ENCODE measurements around the gene MYH7. TPM values are rescaled to one million over a fixed set of nuclear protein-coding genes. Genes with fewer than 3 reads are reported as not detected.

The MYH7 gene
- total RNA-seq, 1 donor from 2014 or later: 14,853 TPM

DNA sequence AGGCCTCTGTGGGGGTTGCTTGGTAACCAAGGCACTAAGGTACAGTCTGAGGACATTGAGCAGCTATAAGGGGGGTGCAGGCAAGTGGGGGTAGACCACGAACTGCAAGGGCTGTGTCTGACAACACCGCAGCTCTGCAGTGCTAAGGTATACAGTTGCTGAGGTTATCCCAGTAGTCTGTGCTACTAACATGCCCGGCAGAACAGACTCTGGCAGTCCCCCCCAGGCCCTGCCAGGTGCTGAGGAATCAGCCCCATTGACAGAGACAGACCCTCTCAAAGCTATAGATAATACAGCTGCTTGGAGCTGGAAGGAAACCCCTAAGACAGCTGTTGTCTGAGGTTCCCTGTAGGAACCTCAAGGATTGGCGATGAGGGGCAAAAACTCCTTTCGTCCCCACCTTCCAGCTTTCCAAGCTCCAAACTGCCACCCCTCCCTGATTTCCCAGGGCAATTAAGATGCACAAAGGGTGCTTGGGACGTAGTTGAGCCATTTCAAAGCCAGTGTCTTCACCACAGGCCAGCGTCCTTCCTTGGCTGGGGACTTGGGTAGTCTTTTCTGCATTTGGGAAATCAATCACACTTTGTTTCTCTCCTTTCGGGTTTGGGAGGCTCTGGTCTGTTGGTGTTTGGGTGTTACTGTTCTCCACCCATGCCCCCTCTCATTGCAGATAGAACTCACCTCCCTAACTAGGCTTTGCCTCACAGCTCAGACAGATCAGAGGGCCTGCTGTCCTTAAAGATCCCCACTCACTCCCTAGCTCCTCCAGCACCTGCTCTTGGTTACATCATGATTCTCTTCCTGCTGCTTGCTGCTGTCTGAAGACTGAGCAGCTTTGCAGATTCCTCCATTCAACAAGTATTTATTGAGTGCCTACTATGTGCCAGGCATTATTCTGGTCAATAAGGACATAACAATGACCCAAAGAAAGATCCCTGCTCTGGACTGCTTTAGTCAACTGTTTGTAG, 2.0 kb upstream of the MYH7 start:
- Histone ChIP-seq H3K27ac (replicated peaks) (no peak overlapping the region), H3K4me1 (peaks cover 49% of the 10 kb centered on the region), H3K9me3 (replicated peaks) (no peaks in the 10 kb centered on the region), H3K4me3 (no peak overlapping the region), H3K36me3 (peaks cover 29% of the 10 kb centered on the region), H3K27me3 (ENCODE audit: low read depth) (no peaks in the 10 kb centered on the region)
- DNase-seq: no peak
- TF ChIP-seq, protein P1, sequence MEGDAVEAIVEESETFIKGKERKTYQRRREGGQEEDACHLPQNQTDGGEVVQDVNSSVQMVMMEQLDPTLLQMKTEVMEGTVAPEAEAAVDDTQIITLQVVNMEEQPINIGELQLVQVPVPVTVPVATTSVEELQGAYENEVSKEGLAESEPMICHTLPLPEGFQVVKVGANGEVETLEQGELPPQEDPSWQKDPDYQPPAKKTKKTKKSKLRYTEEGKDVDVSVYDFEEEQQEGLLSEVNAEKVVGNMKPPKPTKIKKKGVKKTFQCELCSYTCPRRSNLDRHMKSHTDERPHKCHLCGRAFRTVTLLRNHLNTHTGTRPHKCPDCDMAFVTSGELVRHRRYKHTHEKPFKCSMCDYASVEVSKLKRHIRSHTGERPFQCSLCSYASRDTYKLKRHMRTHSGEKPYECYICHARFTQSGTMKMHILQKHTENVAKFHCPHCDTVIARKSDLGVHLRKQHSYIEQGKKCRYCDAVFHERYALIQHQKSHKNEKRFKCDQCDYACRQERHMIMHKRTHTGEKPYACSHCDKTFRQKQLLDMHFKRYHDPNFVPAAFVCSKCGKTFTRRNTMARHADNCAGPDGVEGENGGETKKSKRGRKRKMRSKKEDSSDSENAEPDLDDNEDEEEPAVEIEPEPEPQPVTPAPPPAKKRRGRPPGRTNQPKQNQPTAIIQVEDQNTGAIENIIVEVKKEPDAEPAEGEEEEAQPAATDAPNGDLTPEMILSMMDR (IDR thresholded peaks at IDR 0.05; ENCODE audit: borderline replicate concordance): no peak
- intact Hi-C loops (cut with micrococcal nuclease): no loop called here

DNA sequence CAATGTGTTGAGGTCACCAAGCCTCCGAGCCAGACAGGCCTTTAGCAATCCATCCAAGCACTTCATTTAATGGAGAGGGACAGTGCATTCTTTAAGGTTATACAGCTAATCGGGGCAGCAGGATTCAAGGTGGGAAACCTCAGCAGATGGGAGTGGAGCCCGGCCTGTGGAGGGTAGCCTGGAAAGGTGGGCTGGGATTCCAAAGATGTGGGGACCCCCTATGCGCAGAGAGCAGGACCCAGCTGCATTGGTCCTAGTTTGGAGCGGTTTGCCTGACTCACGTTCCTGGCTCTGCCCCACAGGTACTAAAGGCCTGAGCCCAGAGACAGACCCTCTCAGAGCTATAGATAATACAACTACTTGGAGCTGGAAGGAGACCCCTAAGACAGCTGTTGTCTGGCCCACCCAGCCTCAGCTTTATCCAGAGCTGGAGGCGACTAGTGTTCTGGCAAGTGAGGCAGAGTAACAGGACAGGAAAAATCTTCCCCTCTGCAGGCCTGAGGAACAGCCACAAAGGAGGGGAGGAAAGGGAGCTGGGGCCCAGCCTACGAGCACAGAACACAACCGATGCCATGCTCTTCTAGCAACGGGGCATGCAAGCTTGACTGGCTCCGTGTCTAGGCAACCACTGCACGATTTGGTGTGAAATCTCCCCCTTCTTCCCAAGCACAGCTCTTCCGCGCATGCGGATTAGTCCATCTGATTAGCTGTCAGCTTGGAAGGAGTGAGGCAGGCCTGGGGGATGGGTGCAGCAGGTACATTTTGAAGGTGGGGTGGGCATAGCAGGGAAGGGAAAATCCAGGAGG, 1.1 kb upstream of the MYH7 start:
- no peaks in the 10 kb centered on the region for H3K27me3 ChIP-seq (ENCODE audit: low read depth)
- intact Hi-C loops (cut with micrococcal nuclease): no loop called here
- no peak for DNase-seq
- peaks cover 42% of the 10 kb centered on the region for H3K4me1 ChIP-seq
- H3K36me3 ChIP-seq: peaks cover 38% of the 10 kb centered on the region
- TF ChIP-seq, protein P1 (IDR thresholded peaks at IDR 0.05; ENCODE audit: borderline replicate concordance): no peak
- no peak overlapping the region for H3K4me3 ChIP-seq
- no peak overlapping the region for H3K27ac ChIP-seq (replicated peaks)
- no peaks in the 10 kb centered on the region for H3K9me3 ChIP-seq (replicated peaks)

DNA sequence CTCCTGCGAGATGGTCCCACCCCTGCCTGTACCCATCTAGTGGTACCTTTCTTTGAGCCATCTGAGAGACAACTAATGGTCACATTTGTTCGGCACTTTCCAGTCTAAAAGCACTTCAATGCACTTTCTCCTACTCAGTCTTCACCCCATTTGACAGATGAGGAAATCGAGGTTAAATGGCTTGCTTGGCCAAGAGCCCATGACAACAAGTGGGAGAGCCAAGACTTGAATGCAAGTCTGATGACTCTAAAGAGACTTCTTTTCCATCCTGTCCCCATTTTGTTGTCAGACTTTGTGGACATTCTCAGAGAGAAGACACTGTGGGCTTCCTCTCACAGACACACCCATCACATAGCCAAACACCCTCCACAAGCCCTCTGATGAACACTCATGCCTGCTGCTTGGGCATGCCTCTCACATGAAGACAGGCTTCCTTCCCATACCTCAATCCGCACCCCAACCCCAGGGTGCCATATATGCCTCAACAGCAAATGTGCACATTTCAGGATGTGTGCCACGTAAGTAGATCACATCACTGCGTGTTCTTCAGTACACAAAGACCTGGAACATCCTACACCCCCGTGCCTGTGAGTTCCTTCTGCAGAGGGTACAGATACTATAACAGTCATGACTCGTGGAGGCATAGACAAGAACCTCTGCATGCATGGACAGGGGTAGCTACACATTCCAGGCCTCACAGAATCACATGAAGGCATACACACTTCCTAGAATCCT, 805 bp downstream of the MYH7 start:
- TF ChIP-seq, protein P1 (IDR thresholded peaks at IDR 0.05; ENCODE audit: borderline replicate concordance): no peak
- intact Hi-C loops (cut with micrococcal nuclease): no loop called here
- DNase-seq: no peak
- Histone ChIP-seq H3K27ac (replicated peaks) (no peak overlapping the region), H3K4me3 (no peak overlapping the region), H3K27me3 (ENCODE audit: low read depth) (no peaks in the 10 kb centered on the region), H3K9me3 (replicated peaks) (no peaks in the 10 kb centered on the region), H3K4me1 (peaks cover 23% of the 10 kb centered on the region), H3K36me3 (peaks cover 57% of the 10 kb centered on the region)

DNA sequence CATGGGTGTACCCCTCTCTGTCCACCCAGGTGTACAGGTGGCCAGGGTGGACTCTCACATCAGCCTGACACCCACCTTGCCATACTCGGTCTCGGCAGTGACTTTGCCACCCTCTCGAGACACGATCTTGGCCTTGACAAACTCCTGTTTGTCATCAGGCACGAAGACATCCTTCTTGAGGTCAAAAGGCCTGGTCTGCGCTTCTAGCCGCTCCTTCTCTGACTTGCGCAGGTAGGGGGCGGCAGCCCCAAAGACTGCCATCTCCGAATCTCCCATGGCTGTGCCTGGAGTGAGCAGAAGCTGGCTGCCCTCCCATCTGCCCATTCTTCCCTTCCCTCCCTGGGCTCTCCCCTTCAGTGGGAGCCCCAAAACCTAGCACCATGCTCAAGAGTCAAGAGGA, 2.0 kb downstream of the MYH7 start:
- intact Hi-C loops (cut with micrococcal nuclease): no loop called here
- no peaks in the 10 kb centered on the region for H3K27me3 ChIP-seq (ENCODE audit: low read depth)
- no peak overlapping the region for H3K27ac ChIP-seq (replicated peaks)
- TF ChIP-seq, protein P1 (IDR thresholded peaks at IDR 0.05; ENCODE audit: borderline replicate concordance): no peak
- H3K36me3 ChIP-seq: peaks cover 59% of the 10 kb centered on the region
- H3K4me1 ChIP-seq: peaks cover 16% of the 10 kb centered on the region
- no peak for DNase-seq
- no peak overlapping the region for H3K4me3 ChIP-seq
- H3K9me3 ChIP-seq (replicated peaks): no peaks in the 10 kb centered on the region

DNA sequence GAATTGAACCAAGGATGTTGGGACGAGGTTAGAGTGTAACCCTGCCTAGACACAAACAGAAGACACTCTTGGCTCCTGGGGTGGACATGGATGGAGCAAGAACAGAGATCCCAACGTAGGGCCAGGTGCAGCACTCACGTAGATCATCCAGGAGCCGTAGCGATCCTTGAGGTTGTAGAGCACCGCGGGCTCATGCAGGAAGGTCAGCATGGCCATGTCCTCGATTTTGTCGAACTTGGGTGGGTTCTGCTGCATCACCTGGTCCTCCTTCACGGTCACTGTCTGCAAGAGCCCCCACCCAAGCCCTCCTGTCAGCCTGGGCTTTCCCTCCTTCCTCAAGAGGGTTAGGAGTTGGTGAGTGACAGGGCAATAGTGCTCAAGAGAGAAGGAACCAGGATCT, 2.5 kb downstream of the MYH7 start:
- Histone ChIP-seq H3K4me3 (no peak overlapping the region), H3K36me3 (peaks cover 59% of the 10 kb centered on the region), H3K9me3 (replicated peaks) (no peaks in the 10 kb centered on the region), H3K27ac (replicated peaks) (no peak overlapping the region), H3K27me3 (ENCODE audit: low read depth) (no peaks in the 10 kb centered on the region), H3K4me1 (peaks cover 16% of the 10 kb centered on the region)
- no peak for DNase-seq
- TF ChIP-seq, protein P1 (IDR thresholded peaks at IDR 0.05; ENCODE audit: borderline replicate concordance): no peak
- intact Hi-C loops (cut with micrococcal nuclease): no loop called here
